Measurements from ENCODE around the gene ACVR1C.

GRCh38 chr2:157677941-157678340 lies 49.3 kb upstream of the ACVR1C start:
- TF ChIP-seq CTCF (IDR thresholded peaks at IDR 0.05), result no peak
- no peak for TF ChIP-seq POLR2A (IDR thresholded peaks at IDR 0.05)

Data from esophagus squamous epithelium (tissue), 4 donors.